GOT3 (cell line): ENCODE measurements around the gene AKR1C1.
"Not testable (repeated sequence)": the region's sequence is repeated elsewhere in the genome, so short reads cannot be mapped to it uniquely, and the experiment has no call there.

Source experiments
- DNase-seq: peaks from one replicate; lab custom pipeline; 2025; ENCODE audit warnings: mixed read lengths; lab: John Stamatoyannopoulos, UW

Gene AKR1C1

DNA sequence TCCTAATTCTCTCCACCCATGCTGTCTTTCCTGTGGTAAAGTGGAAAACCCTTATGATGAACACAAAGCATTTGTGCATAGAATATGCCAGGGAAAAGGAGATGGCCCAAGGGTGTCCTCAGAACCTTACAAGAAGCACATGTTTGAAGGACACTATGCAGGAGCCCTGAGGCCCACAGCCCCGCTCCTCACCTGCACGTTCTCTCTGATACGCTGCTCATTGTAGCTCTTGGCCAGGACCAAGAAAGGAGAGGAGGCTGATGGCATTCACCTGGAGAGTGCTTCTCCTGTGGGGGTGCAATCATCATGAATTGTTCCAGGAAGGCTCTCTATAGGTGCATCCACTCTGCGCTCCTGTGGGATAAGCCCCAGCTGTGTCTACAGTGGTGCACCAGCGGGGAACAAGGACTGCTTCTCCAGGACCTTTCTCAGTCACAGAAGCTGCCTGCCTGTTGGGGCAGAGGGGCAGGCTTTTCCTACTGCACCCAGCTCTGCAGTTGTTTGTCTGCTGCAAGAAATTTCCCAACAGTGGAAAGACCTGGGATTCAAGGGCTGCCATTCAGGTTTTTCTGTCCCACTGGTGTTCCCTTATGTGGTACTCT, 20.5 kb downstream of the AKR1C1 start:
- DNase-seq: no peak

DNA sequence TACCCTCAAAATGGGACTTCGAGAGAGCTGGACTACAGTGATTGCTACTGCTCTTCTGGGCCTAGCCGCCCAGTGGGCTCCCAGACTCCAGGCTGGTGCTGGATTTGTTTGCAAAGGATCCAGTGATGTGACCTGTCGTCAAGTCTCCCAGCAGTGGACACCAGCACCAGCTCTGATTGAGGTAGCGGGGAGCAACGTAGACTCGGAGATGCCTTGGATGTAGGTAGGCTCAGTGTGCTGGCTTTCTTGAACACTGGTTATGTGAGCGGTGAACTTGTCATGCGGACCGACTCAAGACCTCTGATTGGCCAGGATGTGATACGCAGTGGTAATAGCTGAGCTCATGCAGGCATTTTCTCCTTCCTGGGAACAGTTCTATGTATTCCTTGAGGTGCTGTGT, 21.0 kb downstream of the AKR1C1 start:
- no peak for DNase-seq

DNA sequence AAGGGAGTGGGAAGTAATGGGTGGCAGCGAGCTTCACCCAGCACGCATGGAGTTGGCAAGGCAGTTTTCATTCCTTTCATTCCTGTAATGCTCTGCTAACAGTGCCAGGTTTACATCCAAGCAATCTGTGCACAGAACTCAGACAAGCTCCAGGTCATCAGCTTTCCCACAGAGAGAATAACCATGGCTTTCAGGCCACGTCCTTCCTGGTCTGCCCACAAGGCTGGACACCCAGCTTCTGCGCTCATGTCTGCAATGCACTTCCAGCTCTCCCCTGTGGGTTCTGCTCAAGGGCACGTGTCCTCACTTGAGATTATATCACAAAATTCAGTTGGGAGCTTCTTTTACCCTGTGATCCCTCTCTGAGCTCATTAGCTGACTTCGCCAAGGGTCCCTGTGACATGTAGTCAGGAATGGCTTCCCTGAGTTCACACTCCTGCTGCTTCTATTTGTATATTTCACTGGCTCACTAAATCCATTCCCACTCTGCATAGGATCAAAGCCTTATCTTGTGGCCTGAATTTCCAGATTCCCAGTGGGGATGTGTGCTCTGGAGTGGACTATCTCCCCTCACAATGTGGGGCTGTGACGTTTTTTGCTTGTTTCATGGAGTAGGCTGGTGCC, 21.9 kb downstream of the AKR1C1 start:
- no peak for DNase-seq

DNA sequence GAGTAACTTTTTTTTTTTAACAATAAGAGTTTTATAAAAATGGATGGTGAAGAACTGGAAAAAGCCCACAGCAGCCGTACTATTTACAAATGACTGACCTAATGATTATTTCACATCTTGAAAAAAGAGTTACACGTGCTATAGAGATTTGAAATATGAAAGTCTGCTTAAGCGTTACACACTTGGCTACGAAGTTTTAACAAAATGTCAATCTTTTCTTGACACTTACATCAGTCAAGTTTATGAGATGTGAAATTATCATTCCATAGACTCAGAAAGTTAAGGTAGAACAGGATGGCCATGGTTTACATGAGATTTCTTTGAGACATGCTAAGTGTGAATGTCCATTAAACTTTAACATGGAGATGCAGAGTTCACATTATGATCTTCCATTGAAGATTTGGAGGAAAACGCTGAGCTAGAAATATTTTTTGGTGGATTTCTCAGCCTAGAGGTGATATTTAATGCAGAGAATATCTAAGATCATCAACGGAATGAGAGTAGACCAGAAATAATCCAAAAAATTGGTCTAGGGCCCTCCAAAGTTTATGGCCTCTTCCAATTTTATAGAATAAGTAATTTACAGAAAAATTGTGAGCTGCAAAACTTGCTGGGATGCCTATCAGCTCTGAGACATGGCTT, 24.9 kb downstream of the AKR1C1 start:
- DNase-seq: not testable (repeated sequence)

DNA sequence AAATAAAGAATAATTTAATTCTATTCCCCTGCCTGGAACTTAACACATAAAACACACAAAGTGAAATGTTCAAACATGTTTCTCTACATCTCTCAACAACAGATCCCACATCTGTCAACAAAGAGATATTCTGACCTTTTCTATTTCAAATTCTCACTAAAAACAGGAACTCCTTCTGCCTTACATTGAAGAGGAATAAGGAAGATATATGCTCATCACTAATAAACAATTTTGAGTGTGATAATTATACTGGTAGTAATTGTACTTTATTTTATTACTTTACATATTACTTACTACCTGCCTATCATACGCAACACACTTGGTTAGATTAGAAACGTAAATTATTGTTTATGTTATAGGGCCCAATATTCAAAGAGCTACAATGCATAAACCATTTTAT, 27.0 kb downstream of the AKR1C1 start:
- no peak for DNase-seq

DNA sequence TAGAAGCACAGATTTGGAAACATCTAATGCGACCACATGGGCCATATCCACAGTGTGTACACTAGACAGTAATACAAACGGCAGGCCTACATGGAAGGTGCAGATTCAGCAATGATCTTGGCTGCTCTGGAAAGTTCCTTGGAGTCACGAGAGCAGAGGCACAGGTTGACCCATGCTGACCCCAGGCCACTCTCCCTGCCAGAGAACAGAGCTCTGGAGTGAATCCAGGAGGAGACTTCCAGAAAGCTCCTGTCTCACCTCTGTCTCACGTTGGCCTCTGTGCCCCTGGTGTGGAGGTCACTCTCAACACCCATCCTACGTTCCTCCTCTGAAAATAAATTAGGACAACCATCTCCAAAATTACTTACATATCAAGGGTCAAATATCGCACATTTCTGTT, 28.2 kb downstream of the AKR1C1 start:
- not testable (repeated sequence) for DNase-seq

DNA sequence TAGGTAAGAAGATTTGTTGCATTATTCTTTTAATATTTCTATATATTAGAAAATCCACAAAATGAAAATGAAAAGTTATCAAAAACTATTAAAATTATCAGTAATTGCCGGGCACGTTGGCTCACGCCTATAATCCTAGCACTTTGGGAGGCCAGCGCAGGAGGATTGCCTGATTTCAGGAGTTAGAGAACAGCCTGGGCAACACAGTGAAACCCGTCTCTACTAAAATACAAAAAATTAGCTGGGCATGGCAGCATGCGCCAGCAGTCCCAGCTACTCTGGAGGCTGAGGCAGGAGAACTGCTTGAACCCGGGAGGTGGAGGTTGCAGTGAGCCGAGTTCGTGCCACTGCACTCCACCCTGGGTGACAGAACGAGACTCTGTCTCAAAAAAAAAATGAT, 29.3 kb downstream of the AKR1C1 start:
- not testable (repeated sequence) for DNase-seq

DNA sequence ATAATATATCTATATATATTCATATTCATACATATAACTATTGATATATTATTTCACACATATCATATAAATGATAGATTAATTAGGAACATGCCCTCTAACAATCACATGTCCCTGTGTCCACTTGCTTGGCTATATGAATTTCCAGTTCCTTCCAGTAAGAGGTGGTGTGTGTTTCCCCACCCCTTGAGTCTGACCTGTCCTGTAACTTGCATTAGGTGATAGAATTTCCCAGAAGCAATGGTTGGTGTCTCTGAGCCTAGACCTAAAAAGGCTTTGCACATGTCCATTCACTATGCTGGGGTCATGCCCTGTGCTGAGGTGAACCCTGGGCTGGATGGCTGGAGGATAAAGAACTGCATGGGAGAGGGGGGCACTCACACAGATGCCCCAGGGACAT, 31.0 kb downstream of the AKR1C1 start:
- not testable (repeated sequence) for DNase-seq

DNA sequence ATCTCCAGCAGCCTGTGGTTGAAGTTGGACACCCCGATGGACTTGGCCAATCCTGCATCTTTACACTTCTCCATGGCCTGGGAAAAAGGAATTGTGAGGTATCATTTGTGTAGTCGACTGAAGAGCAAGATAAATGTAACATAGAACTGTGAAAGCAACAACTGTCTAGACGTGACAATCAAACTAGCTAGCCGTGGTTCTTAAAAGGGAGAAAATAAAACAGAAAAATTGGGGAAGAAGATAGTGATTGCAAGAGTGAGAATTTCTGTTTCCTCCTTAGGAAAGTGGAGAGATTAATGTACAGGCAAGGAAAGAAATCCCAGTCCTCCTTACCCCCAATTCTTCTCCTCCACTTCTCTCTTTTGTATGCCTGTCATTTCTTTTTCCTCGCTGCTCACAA, 35.5 kb downstream of the AKR1C1 start:
- no peak for DNase-seq

DNA sequence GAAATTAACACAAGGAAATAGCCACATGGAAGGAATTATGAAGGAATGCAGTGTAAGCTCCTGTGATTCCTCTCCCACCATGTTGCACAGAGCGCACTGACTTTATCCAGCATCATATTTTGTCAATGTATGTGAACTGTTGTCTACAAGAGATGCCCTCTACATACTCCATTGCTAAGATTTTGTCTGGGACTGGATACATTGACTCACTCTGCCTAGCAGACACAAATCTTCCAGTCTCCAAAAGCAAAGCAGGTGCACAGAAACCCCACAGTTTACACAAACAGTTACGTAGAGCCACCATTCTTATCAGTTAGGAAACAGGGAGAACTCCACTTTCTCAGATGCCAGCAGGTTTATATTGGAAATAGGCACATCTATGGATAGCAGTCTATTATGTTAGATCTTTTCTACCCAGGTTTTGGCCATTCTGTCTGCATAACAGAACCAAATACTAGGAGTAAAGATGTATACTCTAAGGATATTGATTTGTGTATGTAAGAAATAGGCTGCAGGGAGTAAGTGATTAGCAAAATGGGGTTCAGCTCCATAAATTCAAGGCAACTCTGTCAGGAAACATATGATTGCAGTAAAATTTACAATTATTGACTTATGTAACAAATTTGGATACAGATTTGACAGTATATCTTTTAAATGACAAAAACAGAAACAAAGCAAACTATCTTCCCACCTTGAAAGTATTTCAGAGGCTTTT, 39.0 kb downstream of the AKR1C1 start:
- DNase-seq: no peak

DNA sequence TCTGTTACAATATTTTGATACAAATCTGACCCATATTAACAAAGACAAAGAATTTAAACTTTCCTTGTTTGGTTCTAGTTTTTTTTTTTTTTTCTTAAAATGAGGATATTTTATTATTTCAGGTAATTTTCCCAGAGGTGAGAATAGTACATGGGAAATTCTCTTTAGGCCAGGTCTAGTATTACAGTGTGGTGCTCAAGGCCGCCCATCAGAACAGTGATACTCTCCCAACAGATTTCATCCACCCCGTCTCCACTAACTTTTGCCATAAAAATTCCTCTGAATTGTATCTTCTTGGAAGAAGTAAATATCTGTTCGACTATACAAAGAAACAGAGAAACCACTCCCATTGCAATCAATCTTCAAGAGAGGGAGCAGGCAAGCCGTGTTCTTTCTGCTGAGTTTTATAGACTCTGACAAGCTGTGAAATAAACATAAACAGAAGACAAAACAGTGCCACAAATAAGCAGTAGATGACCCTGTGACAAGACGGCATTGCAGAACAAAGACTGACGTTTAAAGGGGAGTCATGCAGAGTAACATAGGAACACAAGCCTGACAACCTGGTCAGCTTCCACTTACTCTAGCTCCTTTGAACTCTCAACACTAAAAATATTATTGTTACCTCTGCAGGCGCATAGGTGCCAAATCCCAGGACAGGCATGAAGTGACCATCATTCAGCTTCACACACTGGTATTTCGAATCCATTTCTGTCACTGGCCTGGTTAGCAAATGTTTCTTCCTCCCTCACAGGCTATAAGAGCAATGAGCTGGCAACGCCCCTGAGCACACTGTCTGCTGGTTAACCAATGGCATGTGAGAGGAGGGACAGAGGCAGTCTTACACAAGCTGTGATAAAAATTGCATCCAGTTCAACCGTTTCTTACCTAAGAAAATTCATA, 40.2 kb downstream of the AKR1C1 start, which contains the start of gene AKR1C2:
AKR1C2 (minus strand) TSS at position 731 of the 903 bp plus-strand sequence; CDS start at position 709, 22 bp downstream.
- DNase-seq: not testable (repeated sequence)

DNA sequence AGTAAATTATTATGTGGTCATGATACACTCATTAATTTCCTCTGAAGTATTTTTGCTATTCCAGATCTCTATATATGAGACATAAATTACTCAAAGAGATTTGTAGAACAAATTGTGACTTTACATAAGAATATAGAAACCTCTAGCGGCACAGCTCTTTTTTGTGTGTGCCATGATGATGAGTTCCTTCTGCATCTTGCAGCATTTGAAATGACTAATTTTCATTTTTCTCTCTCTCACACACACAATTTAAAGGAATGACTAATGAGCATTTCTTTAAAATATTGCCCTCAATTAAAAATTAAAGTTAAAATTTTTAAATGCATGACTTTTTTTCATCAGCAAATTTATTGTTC, 40.8 kb downstream of the AKR1C1 start:
- not testable (repeated sequence) for DNase-seq

DNA sequence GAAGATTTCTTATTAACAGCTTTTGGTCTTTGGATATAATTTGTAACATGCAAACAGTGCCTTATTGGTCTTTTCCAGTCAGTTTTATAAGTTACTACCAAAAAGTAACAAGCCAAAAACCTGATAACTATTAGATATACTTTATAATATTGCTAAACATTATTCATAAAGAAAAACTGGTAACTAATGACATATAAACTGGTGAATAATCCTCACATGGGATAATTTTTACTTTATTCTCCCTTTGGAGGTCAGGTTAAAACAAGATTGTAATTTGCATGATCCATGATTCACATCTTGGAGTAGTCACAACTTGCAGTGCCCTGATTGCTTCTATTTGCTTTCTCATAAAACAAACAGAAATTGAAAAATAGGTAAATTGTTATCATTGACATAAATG, 41.3 kb downstream of the AKR1C1 start:
- not testable (repeated sequence) for DNase-seq

DNA sequence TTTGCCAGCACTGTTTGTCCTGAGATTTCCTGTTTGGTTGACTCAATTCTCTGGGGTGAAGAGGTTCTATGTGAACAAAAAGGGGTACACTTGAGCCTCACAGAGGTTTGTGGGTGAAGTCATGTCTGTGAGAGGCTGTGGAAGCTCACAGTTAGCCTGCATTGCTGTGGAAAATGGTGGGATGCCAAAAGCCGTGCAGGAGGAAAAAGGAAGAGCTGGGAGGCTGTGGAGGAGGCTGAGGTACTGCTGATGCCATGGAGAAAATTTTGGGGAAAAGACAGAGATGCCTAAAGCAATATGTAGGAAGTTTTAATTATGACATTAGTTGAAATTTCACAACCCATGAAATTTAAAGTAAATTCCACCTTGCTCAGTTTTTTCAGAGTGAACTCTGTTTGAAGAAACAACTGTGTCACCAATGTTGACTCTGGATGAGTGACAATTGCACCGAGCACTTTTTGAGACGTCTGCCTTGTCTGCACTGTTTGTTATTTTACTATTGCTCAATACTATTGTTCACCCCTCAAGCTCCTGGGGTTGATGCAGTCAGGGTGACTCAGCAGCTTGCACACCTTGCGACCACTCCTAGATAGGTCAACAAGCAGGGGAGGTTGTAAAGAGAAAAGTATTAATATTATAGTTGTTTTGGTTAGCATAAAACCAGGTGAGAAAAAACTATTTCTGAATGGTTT, 45.8 kb downstream of the AKR1C1 start:
- not testable (repeated sequence) for DNase-seq

DNA sequence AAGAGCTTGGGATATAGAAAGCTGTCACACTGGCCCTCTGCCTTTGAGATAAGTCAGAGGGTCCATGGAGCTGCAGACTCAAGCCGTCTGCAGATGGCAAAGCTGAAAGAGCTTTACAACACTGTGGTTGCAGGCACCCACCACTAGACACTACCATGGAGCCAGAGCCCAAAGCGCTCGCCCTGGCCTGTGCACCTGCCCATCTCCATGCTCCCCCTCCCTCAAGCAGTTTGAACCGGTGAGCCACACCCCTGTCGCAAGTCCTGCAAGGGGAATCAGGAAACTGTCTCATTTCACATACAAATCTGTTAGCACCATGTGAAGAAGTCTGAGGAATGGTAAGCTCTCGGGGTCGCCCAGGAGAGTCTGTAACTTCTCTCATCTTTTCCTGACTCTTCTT, 46.8 kb downstream of the AKR1C1 start:
- not testable (repeated sequence) for DNase-seq

DNA sequence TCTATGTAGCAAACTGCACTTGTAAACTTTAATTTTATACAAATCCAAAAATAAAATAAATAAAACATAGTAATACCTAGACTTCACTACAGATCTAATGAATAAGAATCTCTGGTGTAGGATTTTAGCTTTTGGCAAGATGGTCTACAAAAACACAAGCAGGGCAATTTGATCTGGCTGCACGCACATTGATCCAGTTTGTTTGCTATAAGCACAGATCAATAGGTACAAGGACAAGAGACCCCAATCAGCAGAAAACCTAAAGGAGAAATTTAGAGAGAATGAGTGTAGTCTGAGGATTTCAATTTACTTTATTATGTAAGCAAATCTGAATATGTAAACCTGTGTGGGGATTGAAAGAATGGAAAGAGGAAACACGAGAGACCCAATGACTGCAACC, 48.2 kb downstream of the AKR1C1 start:
- DNase-seq: not testable (repeated sequence)

DNA sequence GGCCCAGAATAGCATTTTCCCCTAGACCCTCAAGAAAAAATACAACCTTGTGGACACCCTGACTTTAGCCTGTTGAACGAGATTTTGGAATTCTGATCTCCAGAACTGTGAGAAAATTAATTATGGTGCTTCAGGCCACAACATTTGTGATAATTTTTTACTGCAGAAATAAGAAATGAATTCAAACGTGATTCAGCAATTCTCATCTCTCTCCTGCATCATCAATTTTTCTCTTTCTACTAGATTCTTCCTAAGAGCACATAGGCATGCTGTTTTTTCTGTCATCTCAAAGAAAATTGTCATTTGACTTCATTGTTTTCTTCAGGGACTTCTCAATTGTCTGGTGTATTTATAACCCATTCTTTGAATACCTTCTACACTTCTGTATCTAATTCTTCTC, 49.4 kb downstream of the AKR1C1 start:
- no peak for DNase-seq

DNA sequence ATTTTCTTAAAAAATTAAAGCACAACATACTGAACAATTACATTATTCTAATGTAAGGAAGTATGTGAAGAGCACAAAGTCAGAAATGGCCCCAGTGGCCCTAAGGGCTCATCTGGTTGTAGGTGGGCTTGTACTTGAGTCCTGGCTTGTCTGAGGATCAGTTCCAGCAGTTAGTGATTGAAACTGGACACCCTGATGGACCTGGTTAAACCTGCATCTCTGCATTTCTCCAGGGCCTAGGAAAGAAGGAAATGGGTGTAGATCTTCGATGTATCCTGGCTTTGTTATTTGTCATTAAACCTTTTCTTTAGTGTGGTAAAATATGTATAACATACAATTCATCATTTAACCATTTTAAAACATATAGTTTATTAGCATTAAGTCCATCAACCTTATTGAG, 50.2 kb downstream of the AKR1C1 start:
- no peak for DNase-seq

DNA sequence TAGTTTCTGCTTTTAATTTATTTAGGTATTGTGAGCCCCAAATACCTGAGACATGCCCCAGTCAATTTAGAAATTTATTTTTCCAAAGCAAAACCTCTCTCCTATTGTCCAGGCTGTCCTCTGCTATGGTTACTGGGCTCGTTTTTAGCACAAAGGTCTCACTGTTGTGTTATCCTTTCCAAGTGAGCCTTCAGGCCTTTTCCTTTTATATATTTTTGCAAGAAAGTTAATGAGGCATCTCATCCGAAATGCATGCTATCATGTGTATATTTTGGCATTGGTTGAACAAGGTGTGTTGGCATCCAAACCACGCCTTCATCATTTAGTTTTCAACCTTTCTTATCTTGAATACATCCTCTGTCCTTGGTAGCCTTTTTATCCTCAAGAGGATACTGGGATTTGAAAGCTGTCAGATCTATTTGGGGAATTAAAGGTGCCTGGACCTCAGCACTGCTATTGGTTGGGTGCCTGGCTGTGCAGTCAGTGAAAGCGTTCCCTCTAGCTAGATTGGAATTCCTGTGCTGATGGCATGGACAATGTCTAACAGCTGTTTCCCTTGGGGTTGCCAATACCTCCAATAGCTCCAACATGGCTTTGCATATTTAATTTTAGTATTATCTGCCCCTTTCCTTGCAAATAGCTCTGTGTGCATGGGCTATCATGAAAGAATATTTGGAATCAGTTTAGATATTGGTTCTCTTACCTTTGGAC, 51.1 kb downstream of the AKR1C1 start:
- not testable (repeated sequence) for DNase-seq

DNA sequence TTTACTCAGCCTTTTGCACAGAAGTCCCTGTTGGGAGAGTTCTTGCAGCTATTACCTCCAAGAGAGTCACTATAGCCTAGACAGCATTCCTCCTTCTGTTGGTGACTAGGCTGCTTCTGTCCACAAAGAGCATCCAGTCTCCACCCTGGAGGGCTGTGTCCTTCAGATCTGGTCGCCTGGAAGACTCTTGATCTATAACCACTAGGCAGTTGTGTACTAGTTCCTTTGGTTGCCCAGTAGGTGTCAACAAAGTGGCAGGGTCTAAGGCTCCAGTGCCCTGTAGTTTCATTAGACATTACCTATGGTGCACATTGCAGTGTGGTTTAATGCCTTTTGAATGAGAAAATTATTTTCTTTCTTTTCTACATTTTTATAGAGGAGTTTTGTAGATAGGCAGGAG, 51.7 kb downstream of the AKR1C1 start:
- DNase-seq: no peak

DNA sequence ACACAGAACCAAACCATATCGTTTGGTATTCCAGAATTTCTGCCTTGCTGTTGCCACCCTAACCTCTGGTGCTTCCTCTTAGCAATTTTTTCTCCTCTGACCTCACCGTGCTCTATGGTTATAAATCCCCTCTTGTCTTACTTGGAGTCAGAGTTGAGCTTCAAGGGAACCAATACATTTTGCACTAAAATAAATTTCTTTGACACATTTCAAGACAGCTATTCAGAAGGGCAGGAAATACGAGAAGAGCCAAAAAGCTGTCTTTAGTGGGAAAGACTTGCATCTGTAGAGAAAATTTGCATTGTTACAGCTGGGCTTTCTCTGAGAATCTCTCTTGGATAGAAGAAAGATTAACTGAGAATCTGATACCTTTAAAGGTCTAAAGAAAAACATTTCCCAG, 54.9 kb downstream of the AKR1C1 start:
- DNase-seq: no peak
